HEK293T (cell line): ENCODE measurements around the gene PDE3A.

ENCODE experiments used
- CTCF ChIA-PET: fragments of 350-600 bp; formaldehyde crosslinking; extraction: SDS; loops from one replicate; lab custom pipeline; 2021; ENCODE audit warnings: antibody characterized with exemption, inconsistent platforms; lab: Yijun Ruan, JAX
- POLR2A ChIA-PET: fragments of 350-600 bp; formaldehyde crosslinking; extraction: SDS; loops from one replicate; lab custom pipeline; 2020; ENCODE audit warnings: antibody characterized with exemption, inconsistent platforms; lab: Yijun Ruan, JAX
- DNase-seq: peaks from one replicate; pipeline ENCODE4 v3.0.0; 2012; ENCODE audit warnings: mixed read lengths; ENCODE audit errors: extremely low spot score
- ARNT ChIP-seq: fragments of 450-650 bp; IDR thresholded peaks from 2 replicates; pipeline ENCODE4 v1.6.1; 2017; ENCODE audit warnings: mild to moderate bottlenecking
- BHLHE40 ChIP-seq: fragments of 450-650 bp; IDR thresholded peaks from 2 replicates; pipeline ENCODE4 v1.6.1; 2016; ENCODE audit warnings: mild to moderate bottlenecking, moderate library complexity, borderline replicate concordance
- CTBP1 ChIP-seq: fragments of 450-650 bp; IDR thresholded peaks from 2 replicates; pipeline ENCODE4 v1.6.1; 2016; ENCODE audit warnings: borderline replicate concordance
- ELF4 ChIP-seq: fragments of 450-650 bp; IDR thresholded peaks from 2 replicates; pipeline ENCODE4 v1.6.1; 2017; ENCODE audit warnings: antibody characterized with exemption
- FOXA1 ChIP-seq: fragments of 450-650 bp; IDR thresholded peaks from 2 replicates; pipeline ENCODE4 v1.6.1; 2016; ENCODE audit warnings: mild to moderate bottlenecking
- FOXK2 ChIP-seq: fragments of 450-650 bp; IDR thresholded peaks from 2 replicates; pipeline ENCODE4 v1.6.1; 2016; ENCODE audit warnings: mild to moderate bottlenecking
- FOXM1 ChIP-seq: fragments of 450-650 bp; IDR thresholded peaks from 2 replicates; pipeline ENCODE4 v1.6.1; 2017; ENCODE audit warnings: mild to moderate bottlenecking, borderline replicate concordance
- HDGF ChIP-seq: fragments of 450-650 bp; IDR thresholded peaks from 2 replicates; pipeline ENCODE4 v1.6.1; 2017; ENCODE audit warnings: antibody characterized with exemption, borderline replicate concordance
- L3MBTL2 ChIP-seq: fragments of 450-650 bp; conservative IDR thresholded peaks from 2 replicates; pipeline ENCODE4 v1.6.1; 2016; ENCODE audit warnings: mild to moderate bottlenecking
- LEF1 ChIP-seq: fragments of 450-650 bp; IDR thresholded peaks from 2 replicates; pipeline ENCODE4 v1.6.1; 2017; ENCODE audit warnings: mild to moderate bottlenecking, borderline replicate concordance
- NFRKB ChIP-seq: fragments of 450-650 bp; IDR thresholded peaks from 2 replicates; pipeline ENCODE4 v1.6.1; 2016; ENCODE audit warnings: mild to moderate bottlenecking, moderate library complexity
- SP1 ChIP-seq: fragments of 450-650 bp; IDR thresholded peaks from 2 replicates; pipeline ENCODE4 v1.6.1; 2017
- SUZ12 ChIP-seq: fragments of 450-650 bp; IDR thresholded peaks from 2 replicates; pipeline ENCODE4 v1.6.1; 2016; ENCODE audit warnings: mild to moderate bottlenecking
- TARDBP ChIP-seq: fragments of 450-650 bp; IDR thresholded peaks from 2 replicates; pipeline ENCODE4 v1.6.1; 2016
- ZNF384 ChIP-seq: fragments of 450-650 bp; IDR thresholded peaks from 2 replicates; pipeline ENCODE4 v1.6.1; 2016
- TF ChIP-seq, protein P1 (sequence below): fragments of 450-650 bp; IDR thresholded peaks from 2 replicates; pipeline ENCODE4 v1.6.1; 2016

The PDE3A gene

DNA sequence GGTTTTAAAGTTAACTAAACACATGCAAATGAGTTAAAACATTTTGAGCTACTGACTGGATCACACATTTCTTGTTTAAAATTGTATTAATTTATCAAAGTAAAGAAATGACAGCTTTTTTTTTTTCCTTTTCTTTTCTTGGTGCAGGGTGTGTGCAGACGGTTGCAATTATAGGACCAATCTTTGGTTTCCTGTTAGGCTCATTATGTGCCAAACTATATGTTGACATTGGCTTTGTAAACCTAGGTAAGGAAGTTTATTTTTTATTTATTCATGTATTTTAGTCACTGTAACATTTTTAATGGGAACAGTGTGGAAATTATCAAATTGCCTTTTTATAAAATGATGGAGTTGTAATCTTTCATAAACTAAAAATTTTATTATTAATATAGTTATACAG is 348.6 kb downstream of the PDE3A start:
- ChIA-PET CTCF (no interaction called here), POLR2A (no interaction called here)
- TF ChIP-seq SUZ12: no peak
- no peak for TF ChIP-seq SP1
- no peak for TF ChIP-seq FOXK2
- no peak for TF ChIP-seq FOXM1
- TF ChIP-seq L3MBTL2: no peak
- no peak for TF ChIP-seq ZNF384

DNA sequence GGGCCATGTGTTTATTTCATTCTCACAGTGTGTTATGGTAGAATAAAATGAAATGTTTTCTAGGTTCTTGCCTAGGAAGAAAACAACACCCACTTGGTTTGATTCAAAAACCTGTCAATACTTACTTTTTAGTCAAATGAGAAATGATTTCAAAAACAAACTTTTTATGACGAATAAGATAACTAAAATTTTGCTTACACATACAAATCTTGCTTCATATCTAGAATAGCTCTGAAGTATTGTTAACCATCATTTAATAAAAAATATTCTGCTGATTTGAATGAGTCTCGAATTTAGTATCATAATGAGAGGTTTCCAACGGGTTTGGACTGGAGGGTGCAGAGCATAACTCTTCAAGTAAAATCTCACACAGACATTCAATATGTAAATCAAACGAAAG is 350.0 kb downstream of the PDE3A start:
- POLR2A ChIA-PET: no interaction called here
- DNase-seq: no peak
- CTCF ChIA-PET: no interaction called here
- TF ChIP-seq LEF1 (no peak), SUZ12 (no peak), FOXK2 (no peak), ELF4 (no peak), FOXM1 (no peak), BHLHE40 (no peak), FOXA1 (no peak), HDGF (no peak), ARNT (no peak), NFRKB (no peak), SP1 (no peak)

More for the DNA sequence above, 348.6 kb downstream of the PDE3A start:
- no peak for DNase-seq

DNA sequence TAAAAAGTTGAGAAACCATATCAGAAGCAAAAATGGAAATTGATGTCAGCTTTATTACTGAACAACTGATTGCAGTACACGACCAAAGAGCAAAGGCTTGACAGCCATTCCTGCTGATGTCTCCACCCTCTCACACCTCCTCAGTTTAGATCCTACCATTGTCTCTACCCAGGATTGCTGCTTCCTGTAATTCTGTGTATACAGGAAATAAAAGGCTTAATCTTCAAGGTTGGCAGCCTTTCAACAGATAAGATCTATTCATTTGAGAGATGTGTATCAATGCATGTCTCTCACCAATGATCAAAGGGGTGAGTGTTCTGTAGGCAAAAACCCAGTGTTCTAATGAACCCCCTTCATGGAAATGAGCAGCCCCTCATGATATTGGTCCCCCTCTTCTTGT is 353.8 kb downstream of the PDE3A start:
- ChIA-PET CTCF (no interaction called here), POLR2A (no interaction called here)
- TF ChIP-seq NFRKB: no peak
- no peak for TF ChIP-seq BHLHE40
- no peak for TF ChIP-seq ZNF384
- no peak for TF ChIP-seq ELF4
- TF ChIP-seq LEF1: no peak
- TF ChIP-seq HDGF: no peak
- no peak for TF ChIP-seq SP1
- TF ChIP-seq CTBP1: no peak
- TF ChIP-seq FOXA1: no peak
- TF ChIP-seq, protein P1, sequence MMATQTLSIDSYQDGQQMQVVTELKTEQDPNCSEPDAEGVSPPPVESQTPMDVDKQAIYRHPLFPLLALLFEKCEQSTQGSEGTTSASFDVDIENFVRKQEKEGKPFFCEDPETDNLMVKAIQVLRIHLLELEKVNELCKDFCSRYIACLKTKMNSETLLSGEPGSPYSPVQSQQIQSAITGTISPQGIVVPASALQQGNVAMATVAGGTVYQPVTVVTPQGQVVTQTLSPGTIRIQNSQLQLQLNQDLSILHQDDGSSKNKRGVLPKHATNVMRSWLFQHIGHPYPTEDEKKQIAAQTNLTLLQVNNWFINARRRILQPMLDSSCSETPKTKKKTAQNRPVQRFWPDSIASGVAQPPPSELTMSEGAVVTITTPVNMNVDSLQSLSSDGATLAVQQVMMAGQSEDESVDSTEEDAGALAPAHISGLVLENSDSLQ: no peak
- no peak for TF ChIP-seq L3MBTL2
- TF ChIP-seq SUZ12: no peak
- no peak for TF ChIP-seq TARDBP
- TF ChIP-seq FOXK2: no peak
- no peak for DNase-seq

DNA sequence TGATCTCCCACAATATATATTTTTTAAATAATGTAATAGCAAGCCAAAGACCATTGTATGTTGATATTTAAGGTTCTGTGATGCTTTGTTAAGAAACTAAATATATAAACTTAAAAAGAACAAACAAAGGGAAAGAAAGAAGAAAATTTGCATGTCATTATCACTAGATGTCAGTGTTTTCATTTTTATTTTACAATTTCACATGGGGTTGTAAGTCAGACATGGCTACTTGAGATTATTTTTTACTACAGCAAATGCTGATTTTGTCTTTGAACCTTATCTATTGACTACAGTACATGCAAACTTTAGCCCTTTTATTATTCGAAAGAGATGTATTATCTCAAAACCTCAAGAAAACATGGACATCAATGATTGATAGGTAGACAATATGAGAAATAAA is 362.9 kb downstream of the PDE3A start:
- ChIA-PET POLR2A (no interaction called here), CTCF (no interaction called here)
- no peak for TF ChIP-seq FOXA1
- no peak for TF ChIP-seq FOXK2
- no peak for TF ChIP-seq ARNT
- TF ChIP-seq LEF1: no peak
- no peak for DNase-seq
